ENCODE measurements around the gene COMP.

DNA sequence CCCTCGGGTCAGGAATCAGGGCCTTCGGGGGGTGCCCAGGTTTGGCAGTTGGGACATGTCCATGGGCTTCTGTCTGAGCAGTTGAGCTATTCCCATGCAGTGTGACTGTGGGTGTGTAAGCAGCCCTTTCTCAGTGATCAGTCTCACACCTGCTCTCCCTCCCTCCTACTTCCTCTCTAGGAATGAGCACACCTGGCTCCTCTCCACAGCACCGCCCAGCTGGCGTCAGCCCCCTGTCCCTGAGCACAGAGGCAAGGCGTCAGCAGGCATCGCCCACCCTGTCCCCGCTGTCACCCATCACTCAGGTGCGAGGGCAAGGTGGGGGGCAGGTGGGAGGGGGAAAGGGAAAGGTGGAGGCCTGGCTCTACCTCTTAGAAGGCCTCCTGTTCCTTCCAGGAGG lies 25.9 kb downstream of the COMP start:
- TF ChIP-seq, protein P1, sequence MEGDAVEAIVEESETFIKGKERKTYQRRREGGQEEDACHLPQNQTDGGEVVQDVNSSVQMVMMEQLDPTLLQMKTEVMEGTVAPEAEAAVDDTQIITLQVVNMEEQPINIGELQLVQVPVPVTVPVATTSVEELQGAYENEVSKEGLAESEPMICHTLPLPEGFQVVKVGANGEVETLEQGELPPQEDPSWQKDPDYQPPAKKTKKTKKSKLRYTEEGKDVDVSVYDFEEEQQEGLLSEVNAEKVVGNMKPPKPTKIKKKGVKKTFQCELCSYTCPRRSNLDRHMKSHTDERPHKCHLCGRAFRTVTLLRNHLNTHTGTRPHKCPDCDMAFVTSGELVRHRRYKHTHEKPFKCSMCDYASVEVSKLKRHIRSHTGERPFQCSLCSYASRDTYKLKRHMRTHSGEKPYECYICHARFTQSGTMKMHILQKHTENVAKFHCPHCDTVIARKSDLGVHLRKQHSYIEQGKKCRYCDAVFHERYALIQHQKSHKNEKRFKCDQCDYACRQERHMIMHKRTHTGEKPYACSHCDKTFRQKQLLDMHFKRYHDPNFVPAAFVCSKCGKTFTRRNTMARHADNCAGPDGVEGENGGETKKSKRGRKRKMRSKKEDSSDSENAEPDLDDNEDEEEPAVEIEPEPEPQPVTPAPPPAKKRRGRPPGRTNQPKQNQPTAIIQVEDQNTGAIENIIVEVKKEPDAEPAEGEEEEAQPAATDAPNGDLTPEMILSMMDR (IDR thresholded peaks at IDR 0.05) = no peak
- no peak for TF ChIP-seq ZFX (IDR thresholded peaks at IDR 0.05; ENCODE audit: borderline replicate concordance)

Measured in 22Rv1 (cell line).